NCI-H748 (cell line): ENCODE results near the gene SLC5A8.

Source experiments
- DNase-seq: peaks from one replicate; lab custom pipeline; 2025; ENCODE audit not compliant: unreplicated experiment; lab: John Stamatoyannopoulos, UW

The SLC5A8 gene

GRCh38 chr12:101209319-101210302, at the start of gene SLC5A8:
SLC5A8 (minus strand) TSS chr12:101210238; CDS start chr12:101209848, 390 bp downstream.
- DNase-seq: peak; percentile 38

- no peak for DNase-seq
Observed at GRCh38 chr12:101257357-101257756, 47.3 kb upstream of the SLC5A8 start.

DNA sequence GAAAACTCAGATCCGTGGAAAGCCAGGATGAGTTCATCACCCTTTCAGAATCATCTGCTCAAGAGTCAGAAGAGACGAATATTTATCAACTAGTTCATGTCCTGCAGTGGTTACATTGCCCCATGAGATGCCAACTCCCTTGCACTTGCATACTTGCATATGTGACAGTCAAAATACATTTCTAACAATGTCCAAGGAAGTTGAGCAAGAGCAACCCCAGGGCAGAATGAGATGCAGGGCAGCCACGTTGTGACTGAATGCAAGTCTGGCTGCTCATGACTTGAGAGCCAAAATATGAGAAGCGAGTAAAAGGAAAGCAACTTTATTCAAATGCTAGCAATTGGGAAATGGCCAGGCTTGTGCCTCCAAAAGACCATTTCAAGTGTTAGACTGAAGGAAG, 46.2 kb upstream of the SLC5A8 start:
- DNase-seq: no peak

GRCh38 chr12:101243616-101244015, 33.6 kb upstream of the SLC5A8 start:
- DNase-seq: no peak

DNA sequence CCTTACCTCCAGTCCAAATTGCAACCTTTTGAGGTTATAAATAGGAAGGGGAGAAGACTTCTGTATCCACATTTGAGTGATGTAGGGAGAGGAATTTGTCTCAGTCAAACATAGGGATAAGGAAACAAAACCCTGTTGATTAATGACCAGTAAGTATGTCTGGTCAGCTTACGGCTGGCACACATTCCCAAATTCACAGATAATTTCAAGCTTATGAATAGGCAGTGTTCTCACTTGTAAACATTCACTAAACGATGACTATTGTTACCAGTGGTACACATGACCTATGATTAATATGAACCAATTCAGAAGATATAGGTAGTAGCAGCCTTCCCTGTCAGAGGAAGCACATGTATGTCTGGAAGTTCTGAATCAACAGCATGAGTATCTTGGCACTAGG, 33.0 kb upstream of the SLC5A8 start:
- DNase-seq: no peak

- DNase-seq: no peak
Observed at GRCh38 chr12:101238800-101239329, 28.8 kb upstream of the SLC5A8 start.

- DNase-seq: no peak
Observed at GRCh38 chr12:101238306-101238705, 28.3 kb upstream of the SLC5A8 start.

GRCh38 chr12:101235686-101236085, 25.6 kb upstream of the SLC5A8 start:
- DNase-seq: no peak

GRCh38 chr12:101231636-101232035, 21.6 kb upstream of the SLC5A8 start:
- DNase-seq: no peak

GRCh38 chr12:101230547-101230946, 20.5 kb upstream of the SLC5A8 start:
- no peak for DNase-seq

GRCh38 chr12:101229841-101230241, 19.8 kb upstream of the SLC5A8 start:
- DNase-seq: no peak

- no peak for DNase-seq
Observed at GRCh38 chr12:101221301-101221700, 11.3 kb upstream of the SLC5A8 start.

- no peak for DNase-seq
Observed at GRCh38 chr12:101216810-101217209, 6.8 kb upstream of the SLC5A8 start.

GRCh38 chr12:101207086-101207780, 2.8 kb downstream of the SLC5A8 start:
- DNase-seq: no peak

GRCh38 chr12:101204602-101205304, 5.3 kb downstream of the SLC5A8 start:
- DNase-seq: peak; percentile 6

DNA sequence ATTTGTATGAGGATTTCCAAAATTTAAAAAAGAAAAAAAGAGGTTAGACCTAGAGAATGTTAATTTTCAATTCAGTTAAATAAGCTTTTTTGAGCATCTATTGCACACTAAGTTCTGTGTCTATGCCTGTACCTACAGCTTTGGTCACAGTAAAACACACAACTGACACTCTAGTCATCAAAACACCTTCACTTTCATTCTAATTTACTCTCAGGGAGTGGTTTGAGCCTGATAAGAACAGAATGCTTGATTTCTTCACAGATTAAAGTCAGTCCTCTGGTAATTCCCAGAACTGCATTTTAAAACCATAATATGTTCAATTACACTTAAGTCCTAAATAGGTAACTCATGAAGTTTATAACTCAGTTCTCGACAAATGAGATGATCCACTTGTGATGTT, 9.2 kb downstream of the SLC5A8 start:
- DNase-seq: no peak

DNA sequence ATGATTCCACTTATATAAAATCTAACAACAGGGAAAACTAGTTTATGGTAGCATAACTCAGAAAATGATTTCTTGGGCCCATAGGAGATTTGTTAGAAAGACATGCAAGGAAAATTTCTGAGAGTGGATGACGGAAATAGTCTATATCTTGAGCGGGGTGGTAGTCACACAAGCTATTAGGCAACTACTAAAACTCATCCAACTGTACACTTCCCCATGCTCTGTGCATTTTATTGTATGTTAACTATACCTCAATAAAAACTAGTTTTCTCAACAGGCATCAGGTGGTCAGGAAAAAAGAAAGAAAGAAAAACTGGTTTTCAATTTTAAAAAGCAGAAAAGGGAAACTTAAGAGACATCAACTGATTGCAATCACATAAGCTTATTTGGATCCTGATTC, 9.9 kb downstream of the SLC5A8 start:
- no peak for DNase-seq

- no peak for DNase-seq
Observed at GRCh38 chr12:101186291-101186690, 23.7 kb downstream of the SLC5A8 start.

DNA sequence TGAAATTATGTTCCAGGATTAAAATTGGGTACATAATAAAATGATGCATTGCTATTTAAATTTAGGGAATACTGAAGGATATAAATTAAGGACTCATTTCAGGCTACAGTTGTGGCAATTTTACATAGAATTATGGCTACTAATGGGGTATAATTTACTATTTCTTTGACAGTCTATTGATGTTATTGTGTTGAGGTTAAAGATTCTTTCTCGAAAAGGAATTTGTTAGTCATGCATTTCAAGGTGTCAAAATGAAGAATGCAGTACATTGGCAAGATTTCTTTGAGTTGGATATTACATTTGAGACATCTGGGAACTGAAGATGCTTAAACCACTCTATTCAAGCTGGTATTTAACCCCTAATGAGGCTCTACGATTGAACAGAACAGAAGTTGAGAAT, 28.3 kb downstream of the SLC5A8 start:
- DNase-seq: no peak

DNA sequence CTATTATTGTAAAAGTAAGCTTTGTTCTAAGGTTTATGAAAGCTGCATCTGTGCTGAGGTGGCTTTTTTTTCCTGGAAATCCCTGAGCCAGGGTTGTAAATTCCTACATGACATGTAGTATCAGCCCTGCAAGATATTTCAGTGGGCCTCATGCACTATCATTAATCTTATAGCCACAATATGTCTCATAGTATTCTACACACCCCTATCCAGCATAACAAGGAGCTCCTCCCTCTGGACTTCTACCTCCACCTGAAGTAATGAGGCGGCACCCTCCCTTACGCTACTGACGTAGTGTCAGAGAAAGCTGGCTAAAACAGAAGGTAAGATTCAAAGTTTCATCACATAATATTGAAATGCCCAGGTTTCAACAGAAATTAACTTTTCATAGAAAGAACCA, 35.5 kb downstream of the SLC5A8 start:
- DNase-seq: no peak

GRCh38 chr12:101173197-101173749, 36.8 kb downstream of the SLC5A8 start:
- DNase-seq: no peak
